NB4 (cell line): Measurements from ENCODE around the gene FASTK.

Experiments used
- DNase-seq: peaks from one replicate; pipeline ENCODE4 v3.0.0; 2010; ENCODE audit warnings: low read depth
- H3K4me3 ChIP-seq: one replicate; pipeline ENCODE4 v1.5.1; 2011; ENCODE audit warnings: mild to moderate bottlenecking, low read depth, low read length, moderate library complexity
- CTCF ChIP-seq: IDR thresholded peaks from one replicate; pipeline ENCODE4 v1.5.1; 2012; ENCODE audit warnings: low read depth, low read length
- MAX ChIP-seq: IDR thresholded peaks from 2 replicates; pipeline ENCODE4 v1.6.1; 2011; ENCODE audit warnings: low read depth, low read length
- MYC ChIP-seq: IDR thresholded peaks from 2 replicates; pipeline ENCODE4 v1.6.1; 2011; ENCODE audit warnings: low read depth, low read length
- POLR2A ChIP-seq: IDR thresholded peaks from 2 replicates; pipeline ENCODE4 v1.6.1; 2011; ENCODE audit warnings: mild to moderate bottlenecking; ENCODE audit not compliant: insufficient read length; ENCODE audit errors: extremely low read depth

The FASTK gene

GRCh38 chr7:151053096-151053495, 27.5 kb downstream of the FASTK start:
- no peak for TF ChIP-seq MYC
- no peak for TF ChIP-seq MAX
- no peak for TF ChIP-seq CTCF
- no peak for TF ChIP-seq POLR2A
- peak; percentile 80 for DNase-seq
- H3K4me3 ChIP-seq, result no peak overlapping the region

- H3K4me3 ChIP-seq, result no peak overlapping the region
- peak; percentile 90 for DNase-seq
Observed at GRCh38 chr7:151051108-151051507, 29.5 kb downstream of the FASTK start.

GRCh38 chr7:151048911-151049463, 31.6 kb downstream of the FASTK start:
- DNase-seq, result no peak
- no peak overlapping the region for H3K4me3 ChIP-seq
- TF ChIP-seq CTCF (no peak), POLR2A (no peak), MYC (no peak), MAX (no peak)

More at GRCh38 chr7:151051108-151051507, 29.5 kb downstream of the FASTK start:
- TF ChIP-seq MAX (peak; percentile 93), MYC (peak; percentile 90), POLR2A (no peak)

- no peak within 1 kb of the TSS for H3K4me3 ChIP-seq
- TF ChIP-seq MAX, result no peak
- TF ChIP-seq CTCF, result no peak
- TF ChIP-seq MYC, result no peak
- no peak for TF ChIP-seq POLR2A
- DNase-seq, result no peak
Observed at GRCh38 chr7:151047976-151048815, 32.4 kb downstream of the FASTK start, which contains the start of gene ASIC3. ASIC3 (plus strand) TSS chr7:151048531; CDS start chr7:151048886, 355 bp downstream.

- no peak for TF ChIP-seq MYC
- no peak for TF ChIP-seq MAX
- TF ChIP-seq POLR2A, result no peak
- no peak for TF ChIP-seq CTCF
- DNase-seq, result no peak
- no peak overlapping the region for H3K4me3 ChIP-seq
Observed at GRCh38 chr7:151046603-151047573, 33.7 kb downstream of the FASTK start.
